ENCODE data around the gene MRNIP.

- TF ChIP-seq CTCF (IDR thresholded peaks at IDR 0.05) (peak; percentile 85 to 97 (median 90)), POLR2A (IDR thresholded peaks at IDR 0.05) (peak; percentile 65)
Measured at GRCh38 chr5:179795863-179796833, 62.5 kb downstream of the MRNIP start.
